ENCODE results near the gene B4GALNT4. TPM values are rescaled to one million over a fixed set of nuclear protein-coding genes. Genes with fewer than 3 reads are reported as not detected.

The B4GALNT4 gene
- total RNA-seq, 1 donor from 2014 or later = 1.9 TPM

GRCh38 chr11:412641-413119, 43.4 kb downstream of the B4GALNT4 start:
- Histone ChIP-seq H3K9me3 (no peaks in the 10 kb centered on the region), H3K4me3 (peak overlapping the region; percentile 10), H3K27ac (no peak overlapping the region), H3K36me3 (no peaks in the 10 kb centered on the region), H3K4me1 (peaks cover 21% of the 10 kb centered on the region), H3K27me3 (no peaks in the 10 kb centered on the region)
- no peak for TF ChIP-seq CTCF (IDR thresholded peaks at IDR 0.05)
- DNase-seq = no peak
- intact Hi-C loops (cut with DNase I) = no loop called here
- ATAC-seq = no peak

- no peak overlapping the region for H3K27ac ChIP-seq
- H3K4me1 ChIP-seq = peaks cover 22% of the 10 kb centered on the region
- peak overlapping the region; percentile 10 for H3K4me3 ChIP-seq
- no peak for TF ChIP-seq CTCF (IDR thresholded peaks at IDR 0.05)
- no peaks in the 10 kb centered on the region for H3K9me3 ChIP-seq
- no peaks in the 10 kb centered on the region for H3K36me3 ChIP-seq
- intact Hi-C loops (cut with DNase I) = no loop called here
- DNase-seq (no peak), ATAC-seq (no peak)
- H3K27me3 ChIP-seq = no peaks in the 10 kb centered on the region
These were observed 44.1 kb downstream of the B4GALNT4 start for GRCh38 chr11:413120-414081.

- DNase-seq (no peak), ATAC-seq (no peak)
- Histone ChIP-seq H3K27me3 (no peaks in the 10 kb centered on the region), H3K27ac (peak overlapping the region; percentile 74), H3K9me3 (no peaks in the 10 kb centered on the region), H3K36me3 (no peaks in the 10 kb centered on the region), H3K4me3 (peak overlapping the region; percentile 57), H3K4me1 (peaks cover 22% of the 10 kb centered on the region)
- TF ChIP-seq CTCF (IDR thresholded peaks at IDR 0.05) = no peak
- intact Hi-C loops (cut with DNase I) = no loop called here
These were observed 45.1 kb downstream of the B4GALNT4 start for GRCh38 chr11:414318-414857.

GRCh38 chr11:415640-416041, 46.3 kb downstream of the B4GALNT4 start:
- no peaks in the 10 kb centered on the region for H3K9me3 ChIP-seq
- H3K4me3 ChIP-seq = peak overlapping the region; percentile 69
- peaks cover 22% of the 10 kb centered on the region for H3K4me1 ChIP-seq
- peak overlapping the region; percentile 92 for H3K27ac ChIP-seq
- H3K27me3 ChIP-seq = no peaks in the 10 kb centered on the region
- TF ChIP-seq CTCF (IDR thresholded peaks at IDR 0.05) = no peak
- H3K36me3 ChIP-seq = no peaks in the 10 kb centered on the region
- ATAC-seq (no peak), DNase-seq (no peak)
- intact Hi-C loops (cut with DNase I) = no loop called here

GRCh38 chr11:416051-416756, 46.9 kb downstream of the B4GALNT4 start:
- ATAC-seq (no peak), DNase-seq (no peak)
- no peaks in the 10 kb centered on the region for H3K27me3 ChIP-seq
- no peaks in the 10 kb centered on the region for H3K9me3 ChIP-seq
- peak overlapping the region; percentile 92 for H3K27ac ChIP-seq
- intact Hi-C loops (cut with DNase I) = no loop called here
- H3K4me1 ChIP-seq = peaks cover 22% of the 10 kb centered on the region
- TF ChIP-seq CTCF (IDR thresholded peaks at IDR 0.05) = no peak
- peak overlapping the region; percentile 69 for H3K4me3 ChIP-seq
- no peaks in the 10 kb centered on the region for H3K36me3 ChIP-seq
